Activated T-cell treated with anti-CD3 and anti-CD28 coated beads for 4 hours (primary cell): ENCODE measurements around the gene EMSY.

Experiments used
- DNase-seq: peaks from one replicate; pipeline ENCODE4 v3.0.0-alpha.2; 2020

Gene EMSY

DNA sequence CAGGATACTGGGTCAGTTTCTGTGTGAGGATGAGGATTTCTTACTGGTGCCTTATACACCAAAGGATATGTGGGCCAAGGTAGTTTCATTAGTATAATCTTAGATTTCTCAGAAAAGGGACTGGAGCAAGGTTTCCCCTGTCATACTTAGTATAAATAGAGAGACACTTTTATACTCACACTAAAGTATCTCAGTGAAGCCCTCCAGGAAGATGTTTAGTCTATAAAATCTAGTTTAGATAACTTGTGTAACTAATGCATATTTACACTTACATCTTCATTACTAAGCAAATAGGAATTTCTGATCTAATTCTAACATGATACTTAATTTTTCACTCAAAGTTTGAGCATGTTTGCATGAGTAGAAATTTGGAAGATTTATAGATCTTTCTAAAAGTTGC, 11.1 kb downstream of the EMSY start:
- no peak for DNase-seq

DNA sequence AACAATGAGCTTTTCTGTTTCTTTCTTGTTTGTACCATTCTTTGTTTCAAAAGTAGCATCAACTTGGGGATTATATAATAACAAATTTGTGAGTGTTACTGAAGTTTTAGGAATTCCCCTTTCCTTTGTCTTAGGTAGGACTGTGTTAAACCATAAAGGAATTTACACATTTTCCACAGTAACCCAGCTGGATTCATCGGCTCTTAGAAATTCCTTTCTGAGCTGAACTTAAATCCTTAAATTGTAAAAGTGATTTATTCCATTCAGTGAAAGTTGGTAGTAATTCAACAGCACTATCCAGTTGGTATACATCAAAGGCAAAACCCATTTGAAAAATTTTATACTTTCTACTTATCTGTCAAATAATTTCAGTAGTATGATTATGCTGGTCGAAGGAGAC, 11.8 kb downstream of the EMSY start:
- DNase-seq: no peak

DNA sequence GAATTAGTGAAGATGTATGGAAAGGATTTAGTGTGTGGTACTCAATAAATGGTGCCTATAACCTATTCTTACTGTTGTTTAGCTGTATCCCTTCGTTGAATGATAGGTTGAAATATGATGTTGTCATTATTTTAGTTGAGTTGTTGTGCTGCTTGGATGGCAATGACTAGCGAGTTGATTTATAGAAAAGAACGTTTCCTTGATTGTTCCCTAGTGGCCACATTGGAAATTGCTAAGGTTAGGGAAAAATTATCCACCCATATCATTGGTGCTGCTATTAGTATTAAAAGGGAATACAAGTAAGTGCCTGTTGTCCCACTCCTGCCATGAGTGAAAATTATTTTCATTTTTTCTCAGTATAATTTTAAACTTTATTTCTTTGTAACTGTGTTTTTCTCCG, 14.5 kb downstream of the EMSY start:
- no peak for DNase-seq

DNA sequence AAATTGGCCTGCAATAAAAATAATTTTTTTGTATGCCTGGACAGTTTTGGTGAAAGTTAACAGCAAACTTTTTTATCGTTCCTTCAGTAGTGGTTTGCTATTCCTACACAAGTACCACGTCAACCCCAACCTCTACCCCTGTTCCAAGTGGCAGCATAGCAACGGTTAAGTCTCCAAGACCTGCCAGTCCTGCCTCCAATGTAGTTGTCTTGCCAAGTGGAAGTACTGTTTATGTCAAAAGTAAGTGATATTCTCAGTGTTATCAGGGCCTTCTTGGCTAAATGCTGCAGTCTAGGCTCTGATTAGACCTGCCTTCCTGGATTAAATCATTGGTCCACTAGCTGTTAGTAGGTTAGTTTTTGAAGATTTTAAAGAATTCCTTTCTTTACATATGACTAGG, 15.0 kb downstream of the EMSY start:
- DNase-seq: no peak

DNA sequence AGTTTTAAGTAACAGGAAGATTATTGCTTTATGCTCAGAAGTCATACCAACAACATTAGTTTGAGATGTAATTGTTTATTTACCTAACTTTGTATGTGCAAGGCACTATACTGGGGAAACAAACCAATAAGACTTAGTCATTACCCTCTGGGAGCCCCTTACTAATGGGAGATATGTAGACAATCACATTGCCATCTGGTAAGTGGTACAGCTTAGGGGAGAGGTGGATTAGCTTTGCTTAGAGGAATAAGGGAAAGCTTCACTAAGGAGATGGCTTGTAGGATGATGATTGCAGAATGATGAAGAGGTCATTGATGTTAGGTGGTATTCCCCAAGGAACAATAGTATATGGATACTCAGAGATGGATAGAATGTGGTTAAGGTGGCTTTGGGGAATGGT, 17.5 kb downstream of the EMSY start:
- DNase-seq: no peak

DNA sequence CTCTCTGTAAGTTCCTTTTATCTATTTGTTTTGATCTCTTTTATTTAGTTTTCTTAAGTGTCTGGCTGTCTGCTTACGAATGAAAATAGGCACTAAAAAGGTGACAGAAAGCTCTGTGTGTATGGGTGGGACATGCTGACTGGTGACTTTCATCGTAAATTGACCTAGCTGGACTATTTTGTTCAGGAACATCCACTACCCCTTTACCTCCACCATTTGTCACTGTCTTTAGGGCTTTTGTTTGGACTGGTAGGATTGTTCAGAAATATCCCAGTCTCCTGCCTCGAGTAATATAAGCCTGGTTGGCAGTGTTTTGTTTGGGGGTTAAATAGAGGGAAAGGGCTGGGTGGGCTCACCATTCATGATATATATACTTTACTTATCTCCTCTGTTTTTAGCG, 20.9 kb downstream of the EMSY start:
- no peak for DNase-seq

DNA sequence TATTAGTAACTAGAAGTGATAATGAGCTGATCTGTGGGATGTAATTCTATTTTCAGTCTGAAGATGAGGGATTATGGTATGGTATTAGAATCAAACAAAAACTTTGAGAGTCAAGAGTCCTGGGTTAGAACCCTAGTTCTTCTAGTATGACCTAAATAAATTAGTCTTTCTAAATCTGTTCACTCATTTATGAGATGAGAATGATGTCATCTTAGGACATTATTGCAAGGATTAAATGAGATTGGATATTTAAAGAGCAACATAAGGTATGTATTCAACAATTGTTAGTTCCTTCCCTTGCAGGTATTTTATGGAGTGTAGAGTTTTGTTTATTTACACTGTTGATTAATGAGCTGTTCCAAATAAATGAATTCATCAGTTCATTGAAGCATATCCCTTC, 21.8 kb downstream of the EMSY start:
- DNase-seq: no peak

DNA sequence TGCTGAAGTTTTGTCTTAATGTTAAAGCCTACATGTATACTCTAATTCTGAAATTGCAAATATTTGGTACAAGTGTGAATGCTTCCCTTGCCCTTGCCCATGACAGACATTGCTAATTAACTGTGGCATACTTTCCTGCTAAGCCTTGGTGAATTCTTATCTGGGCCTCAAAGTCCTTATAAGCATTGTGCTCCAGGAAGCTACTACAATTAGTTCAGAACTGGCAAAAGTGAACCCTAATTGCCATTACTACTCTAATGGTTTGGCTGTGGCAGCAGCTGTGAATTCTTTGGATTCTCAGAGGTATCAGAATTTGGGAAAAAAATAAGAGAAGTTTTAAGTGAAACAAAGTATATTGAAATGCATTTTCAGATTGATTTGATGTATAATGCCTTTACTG, 24.3 kb downstream of the EMSY start:
- DNase-seq: no peak

DNA sequence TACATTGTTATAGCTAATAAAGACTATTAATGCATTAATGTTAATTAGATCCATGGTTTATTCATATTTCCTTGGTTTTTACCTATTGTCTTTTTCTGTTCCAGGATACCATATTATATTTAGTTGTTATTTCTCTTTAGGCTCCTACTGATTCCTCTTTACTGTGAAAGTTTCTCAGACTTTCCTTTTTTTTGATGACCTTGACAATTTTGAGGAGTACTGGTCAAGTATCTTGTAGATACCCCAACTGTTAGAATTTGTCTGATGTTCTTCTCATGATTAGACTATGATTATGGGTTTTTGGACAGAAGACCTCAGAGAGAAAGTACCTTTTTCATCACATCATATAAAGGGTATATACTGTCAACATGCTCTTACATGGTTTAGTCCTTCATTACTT, 26.6 kb downstream of the EMSY start:
- DNase-seq: no peak

DNA sequence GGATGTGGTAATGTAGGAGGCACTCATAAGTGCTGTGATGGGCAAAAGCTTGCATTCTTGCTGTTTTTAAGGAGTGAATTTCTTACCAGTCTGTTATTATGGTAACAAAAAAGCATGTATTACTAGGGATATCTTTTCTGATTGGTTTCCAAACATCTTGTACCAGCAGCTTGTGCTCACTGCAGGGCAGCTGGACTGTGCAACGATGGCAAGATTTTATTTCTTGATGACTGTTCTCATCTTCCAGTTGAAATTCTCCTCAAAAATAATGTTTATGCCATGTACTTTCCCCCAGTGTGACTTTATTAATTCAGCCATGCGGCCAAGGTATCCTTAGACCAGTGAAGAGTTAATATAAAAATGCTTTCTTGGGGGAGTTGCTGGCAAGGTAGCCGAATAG, 35.4 kb downstream of the EMSY start:
- DNase-seq: no peak

DNA sequence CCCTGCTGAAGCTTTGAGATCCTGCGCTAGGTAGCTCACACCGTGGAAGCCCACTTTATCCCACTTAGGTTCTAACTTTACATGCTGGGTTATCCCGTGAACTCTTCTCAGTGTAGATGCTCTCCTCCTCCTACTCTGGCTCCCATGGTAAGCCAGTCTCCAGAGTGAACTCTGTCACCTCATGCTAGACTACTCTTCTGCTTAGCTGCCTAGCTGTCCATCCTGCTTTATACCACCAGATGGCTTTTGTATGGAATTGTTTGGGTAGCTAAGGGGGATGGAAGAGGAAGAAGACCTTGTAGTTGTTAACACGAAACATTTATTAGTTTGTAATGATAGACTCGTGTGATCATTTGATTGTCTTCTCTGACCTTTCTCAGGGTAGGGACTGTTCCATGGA, 46.8 kb downstream of the EMSY start:
- DNase-seq: no peak

DNA sequence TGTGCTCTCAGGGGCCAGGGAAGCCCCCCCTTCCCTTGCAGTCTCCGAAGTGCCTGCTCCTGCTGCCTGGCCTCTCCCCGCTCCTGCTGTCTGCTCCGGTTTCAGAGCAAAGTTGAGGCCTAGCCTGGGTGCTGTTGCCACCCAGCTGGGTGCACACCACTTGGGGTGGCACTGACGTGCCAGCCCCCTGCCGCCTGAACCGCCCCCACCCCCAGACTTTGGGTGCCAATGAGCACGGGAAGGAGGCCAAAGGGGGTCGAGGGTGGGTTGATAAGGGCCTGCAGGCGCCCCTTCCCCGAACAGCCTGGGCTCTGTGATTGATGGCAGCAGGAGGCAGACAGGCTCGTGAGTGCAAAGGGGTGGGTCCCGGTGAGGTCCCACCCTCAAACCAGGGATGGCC, 48.2 kb downstream of the EMSY start:
- DNase-seq: no peak

DNA sequence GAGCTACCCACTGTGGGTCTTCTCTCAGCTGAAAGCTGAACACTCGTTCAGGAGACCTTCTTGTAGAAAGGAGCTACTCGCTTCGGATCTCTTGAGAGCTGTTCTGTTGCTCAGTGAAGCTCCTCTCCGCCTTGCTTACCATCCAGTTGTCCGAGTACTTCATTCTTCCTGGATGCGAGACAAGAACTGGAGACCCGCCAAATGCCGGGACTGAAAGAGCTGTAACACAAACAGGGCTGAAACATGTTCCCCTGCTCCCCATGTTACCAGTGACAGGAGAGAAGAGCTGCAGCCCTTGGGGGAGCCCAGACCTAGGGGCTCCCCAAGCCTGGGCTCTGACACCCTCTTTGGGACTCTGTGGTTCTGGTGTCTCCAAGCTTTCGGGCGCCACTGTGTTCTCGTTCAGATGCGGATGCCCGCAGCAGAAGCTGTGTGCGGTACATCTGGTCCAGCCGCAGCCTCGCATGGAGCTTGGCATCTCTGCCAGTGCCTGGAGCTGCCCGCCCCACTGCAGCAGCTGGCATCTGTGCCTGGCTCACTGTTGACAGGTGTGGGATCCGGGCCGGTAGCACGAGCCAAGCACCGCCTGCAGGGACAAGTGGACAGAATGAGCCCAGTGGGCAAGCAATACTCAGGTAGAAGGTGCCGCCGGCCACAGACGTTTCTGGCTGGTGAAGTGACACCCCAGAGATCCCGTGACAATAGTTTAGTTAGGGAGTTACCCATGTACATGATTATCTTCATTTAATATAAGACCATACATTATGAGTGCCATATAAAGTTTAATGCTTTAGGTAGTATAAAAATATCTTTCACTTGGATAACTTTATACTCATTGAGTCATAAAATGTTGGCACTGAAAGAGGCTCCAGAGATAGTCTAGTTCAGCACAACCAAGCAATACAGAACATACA, 49.1 kb downstream of the EMSY start:
- DNase-seq: no peak

DNA sequence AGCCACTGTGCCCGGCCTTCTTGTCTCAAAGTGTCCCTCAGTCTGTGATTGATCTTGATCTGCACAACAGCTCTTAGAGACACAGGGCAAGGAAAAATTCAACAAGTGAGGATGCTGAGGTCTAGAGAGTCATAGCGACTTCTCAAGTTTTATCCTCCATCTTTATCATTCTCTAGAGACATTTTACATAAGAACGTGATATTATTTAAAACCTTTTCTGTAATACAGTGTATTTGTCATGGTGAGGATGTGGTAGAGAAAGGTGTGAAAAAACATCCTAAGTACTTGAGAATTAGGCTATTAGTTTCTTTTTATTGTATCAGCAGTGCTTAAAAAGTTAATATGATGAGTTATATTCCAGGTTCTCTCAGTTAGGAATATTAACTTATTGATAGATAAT, 50.2 kb downstream of the EMSY start:
- no peak for DNase-seq

DNA sequence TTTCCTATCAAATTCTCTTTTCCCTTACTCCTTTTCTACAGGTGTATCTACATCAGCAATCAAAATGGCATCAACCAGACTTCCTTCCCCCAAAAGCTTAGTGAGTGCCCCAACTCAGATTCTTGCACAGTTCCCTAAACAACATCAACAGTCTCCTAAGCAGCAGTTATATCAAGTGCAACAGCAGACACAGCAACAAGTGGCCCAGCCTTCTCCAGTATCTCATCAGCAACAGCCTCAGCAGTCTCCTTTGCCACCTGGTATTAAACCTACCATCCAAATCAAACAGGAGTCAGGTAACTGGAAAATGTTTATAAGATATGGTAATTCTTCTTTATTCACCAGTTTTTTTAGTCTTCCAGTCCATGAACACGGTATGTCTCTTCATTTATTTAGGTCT, 51.4 kb downstream of the EMSY start:
- DNase-seq: no peak

DNA sequence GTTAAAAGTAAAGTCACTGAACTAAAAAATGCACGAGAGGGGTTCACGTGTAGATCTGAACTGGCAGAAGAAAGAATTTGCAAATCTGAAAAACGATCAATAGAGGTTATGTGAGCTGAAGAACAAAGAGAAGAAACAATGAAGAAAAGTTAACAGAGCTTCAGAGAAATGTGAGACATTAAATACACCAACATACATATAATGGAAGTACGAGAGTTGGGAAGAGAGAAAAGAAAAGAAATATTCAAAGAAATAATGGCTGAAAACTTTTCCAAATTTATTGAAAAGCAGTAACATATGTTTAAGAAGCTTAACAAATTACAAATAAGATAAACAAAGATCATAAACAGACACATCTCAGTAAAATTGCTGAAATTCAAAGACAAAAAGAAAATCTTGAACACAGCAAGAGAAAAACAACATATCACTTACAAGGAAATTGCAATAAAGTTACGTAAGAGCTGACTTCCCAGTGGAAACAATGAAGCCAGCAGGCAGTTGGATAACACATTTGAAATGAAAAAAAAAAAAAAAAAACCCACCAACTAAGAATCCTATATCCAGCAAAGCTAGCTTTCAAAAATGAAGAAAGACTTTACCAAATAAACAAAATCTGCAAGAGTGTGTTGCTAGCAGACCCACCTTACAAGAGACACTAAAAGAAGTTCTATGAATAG, 56.8 kb downstream of the EMSY start:
- DNase-seq: no peak

DNA sequence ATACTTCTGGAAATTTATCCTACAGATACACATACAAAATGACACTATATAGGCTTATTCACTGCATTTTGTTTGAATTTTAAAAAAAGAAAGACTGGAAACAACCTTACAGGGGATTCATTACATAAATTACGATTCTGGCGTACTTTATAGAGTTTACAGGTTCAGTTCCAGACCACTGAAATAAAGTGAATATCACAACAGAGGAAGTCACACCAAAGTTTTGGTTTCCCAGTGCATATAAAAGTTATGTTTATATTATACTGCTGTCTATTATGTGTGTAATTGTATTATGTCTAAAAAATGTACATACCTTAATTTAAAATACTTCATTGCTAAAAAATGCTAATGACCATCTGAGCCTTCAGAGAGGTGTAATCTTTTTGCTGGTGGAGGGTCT, 62.0 kb downstream of the EMSY start:
- no peak for DNase-seq

DNA sequence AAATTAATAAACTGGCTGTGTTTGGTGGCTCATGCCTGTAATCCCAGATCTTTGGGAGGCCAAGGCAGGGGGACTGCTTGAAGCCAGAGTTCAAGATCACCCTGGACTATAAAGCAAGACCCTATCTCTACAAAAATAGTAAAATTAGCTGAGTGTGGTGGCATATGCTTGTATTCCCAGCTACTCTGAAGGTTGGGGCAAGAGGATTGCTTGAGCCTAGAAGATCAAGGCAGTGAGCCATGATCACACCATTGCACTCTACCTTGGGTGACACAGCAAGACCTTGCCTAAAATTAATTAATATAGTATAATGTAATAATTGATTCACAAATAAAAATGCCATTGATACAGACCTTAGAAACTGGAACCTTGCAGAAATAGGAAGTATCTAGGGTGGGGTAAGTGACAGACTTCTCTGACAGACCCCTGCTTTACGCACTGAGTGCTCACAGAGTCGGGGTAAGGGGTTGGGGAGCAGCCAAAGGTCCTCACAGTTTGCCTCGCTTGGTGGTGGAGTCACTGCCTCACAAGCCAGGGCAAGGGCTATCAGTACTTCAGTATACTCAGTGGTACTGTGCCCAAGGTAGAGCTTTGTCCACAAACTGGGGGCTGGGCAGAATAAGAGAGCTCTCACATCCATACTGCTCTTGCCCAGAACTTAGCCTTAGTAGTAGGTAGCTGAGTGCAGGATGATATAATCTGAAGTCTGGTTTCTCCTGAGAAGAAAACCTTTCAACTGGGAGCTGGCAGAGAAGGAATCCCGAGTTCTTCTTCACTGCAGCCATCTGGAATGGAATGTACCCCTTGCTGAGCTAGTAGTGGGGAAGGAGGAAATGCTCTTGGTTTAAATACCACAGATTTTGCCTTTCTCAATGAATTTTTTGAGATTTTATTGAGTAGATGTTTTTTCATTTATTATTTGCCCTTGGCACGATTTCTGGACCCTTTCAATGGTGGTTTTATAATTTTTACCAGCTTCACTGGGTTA, 65.5 kb downstream of the EMSY start:
- DNase-seq: no peak

DNA sequence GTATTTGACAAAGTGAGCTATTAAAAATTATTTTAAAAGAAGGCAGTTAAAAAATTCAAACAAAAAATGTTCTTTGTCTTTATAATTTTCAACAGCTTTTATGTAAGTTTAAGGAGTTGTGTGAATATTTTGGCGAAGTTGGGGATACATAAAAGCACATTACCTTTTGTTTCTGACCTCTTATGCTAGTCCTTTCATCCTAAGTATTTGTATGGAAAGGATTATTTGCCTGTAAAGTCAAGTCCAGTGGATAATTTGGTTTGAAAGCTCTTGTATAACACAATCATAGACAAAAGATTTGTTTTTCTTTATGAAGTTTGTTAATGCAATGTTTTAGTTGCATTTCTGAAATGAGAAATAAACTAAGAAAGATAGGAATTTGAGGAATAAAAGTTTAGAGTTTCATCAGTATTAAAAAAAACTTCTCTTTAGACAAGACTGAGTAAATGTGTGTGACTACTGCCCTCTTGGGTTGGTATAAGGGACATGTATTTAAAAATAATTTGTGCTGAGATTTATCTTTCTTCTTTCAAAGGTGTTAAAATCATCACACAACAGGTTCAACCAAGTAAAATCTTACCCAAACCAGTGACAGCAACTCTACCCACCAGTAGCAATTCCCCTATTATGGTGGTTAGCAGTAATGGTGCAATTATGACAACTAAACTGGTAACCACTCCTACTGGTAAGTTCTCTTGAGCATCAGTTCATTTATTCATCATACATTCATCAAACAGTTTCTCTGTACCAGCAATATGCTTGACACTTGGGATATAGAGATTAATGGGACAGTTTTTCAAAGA, 68.2 kb downstream of the EMSY start:
- no peak for DNase-seq

DNA sequence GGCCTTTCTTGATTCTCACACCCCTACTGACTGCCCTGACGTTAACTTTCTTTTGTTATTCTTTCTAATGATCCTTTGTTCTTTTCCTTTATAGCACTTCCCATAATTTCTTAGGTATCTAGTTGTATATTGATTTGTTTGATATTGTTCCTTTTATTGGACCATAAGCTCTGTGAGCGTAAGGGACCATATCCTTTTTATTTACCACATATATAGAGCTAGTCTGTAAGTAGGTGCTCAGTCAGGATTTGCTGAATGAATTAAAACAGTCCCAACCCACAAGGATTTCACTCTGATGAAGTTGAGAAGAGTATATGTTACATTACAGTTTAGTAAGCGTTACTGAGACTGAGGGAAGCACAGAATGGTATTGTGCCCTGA, 68.8 kb downstream of the EMSY start:
- no peak for DNase-seq

DNA sequence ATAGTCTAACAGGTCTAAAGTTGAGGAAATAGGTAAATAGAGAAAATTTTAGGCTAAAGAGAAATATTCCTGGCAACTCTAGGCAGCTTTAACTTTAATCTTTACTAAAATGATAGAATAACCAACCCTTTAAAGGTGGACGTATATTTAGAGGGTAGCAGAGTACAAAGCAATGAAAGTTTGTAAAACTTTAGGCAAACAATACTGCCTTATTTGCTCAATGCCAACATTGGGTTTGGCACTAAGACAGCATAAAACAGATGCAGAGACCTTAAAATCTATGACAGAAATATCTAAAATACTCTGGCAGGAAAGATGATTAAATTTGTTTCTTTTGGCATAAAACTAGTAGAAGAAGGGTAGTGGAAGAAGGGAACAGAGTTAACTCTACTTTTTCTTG, 70.7 kb downstream of the EMSY start:
- no peak for DNase-seq

DNA sequence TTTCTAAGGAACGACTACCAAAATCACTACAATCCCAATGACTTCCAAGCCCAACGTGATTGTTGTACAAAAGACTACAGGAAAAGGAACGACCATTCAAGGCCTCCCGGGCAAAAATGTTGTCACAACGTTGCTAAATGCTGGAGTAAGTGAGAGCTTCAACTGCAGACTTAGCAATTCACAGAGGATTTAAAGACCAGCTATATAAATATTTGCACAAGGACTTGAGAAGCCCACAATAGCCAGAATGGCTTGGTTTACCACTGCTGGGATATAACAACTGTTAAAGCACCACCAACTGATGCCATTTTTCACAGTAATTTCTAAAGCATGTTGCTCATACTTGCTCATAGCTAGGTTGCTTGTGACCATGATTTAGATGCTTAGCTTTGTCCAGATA, 78.3 kb downstream of the EMSY start:
- no peak for DNase-seq
